Peyer's patch (tissue), 4 donors: ENCODE results near the gene RAPH1.

ENCODE experiments used
- POLR2A ChIP-seq, 2 donors: fragments of 450-650 bp; IDR thresholded peaks; one replicate each; pipeline ENCODE4 v1.5.1; 2017; ENCODE audit warnings: antibody characterized with exemption in 2 of 2, mild to moderate bottlenecking in 2 of 2, moderate library complexity in 2 of 2
- TF ChIP-seq, protein P1 (sequence below), 6 experiments: fragments of 450-650 bp in 4 of 6; fragments of 200-600 bp in 2 of 6; sonication (generic) in 1 of 6; IDR thresholded peaks; one replicate each; pipeline ENCODE4 v1.5.1; 2017 to 2019; ENCODE audit warnings: antibody characterized with exemption in 6 of 6, mild to moderate bottlenecking in 3 of 6, moderate library complexity in 1 of 6

DNA sequence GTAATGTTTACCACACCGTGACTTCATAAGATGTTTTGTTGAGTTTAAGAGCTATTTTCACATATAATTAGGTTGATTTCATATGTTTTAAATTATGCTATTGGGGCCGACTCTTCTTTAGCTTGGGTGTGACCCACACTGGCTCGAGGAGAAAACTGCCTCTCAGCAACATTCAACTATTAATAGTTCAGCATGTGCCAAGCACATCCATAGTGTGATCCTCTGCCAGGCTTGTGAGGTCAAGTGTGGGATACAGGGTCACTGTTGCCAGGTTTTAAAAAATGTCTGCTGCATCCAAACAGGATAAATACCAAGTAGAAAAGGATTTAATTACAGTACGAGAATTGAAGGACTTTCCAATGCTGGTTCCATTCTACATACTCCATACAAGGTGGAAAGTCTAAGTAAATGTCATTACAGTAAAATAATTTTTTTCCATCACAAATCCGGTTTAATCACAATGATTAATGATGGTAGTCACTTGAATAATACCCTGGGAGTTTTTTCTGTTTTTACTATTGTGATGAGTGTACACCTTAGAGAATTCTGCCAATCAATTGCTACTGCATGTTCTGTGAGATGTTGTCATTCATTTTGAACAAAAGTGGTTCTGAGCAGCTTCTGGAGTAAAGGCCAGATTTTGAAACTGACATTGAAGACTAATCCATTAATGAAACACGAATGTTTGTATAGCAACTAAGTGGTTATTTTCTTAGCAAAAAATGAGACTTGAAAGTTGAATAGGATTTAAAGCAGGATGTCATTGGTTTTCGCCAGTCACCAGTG lies 122.4 kb downstream of the RAPH1 start:
- TF ChIP-seq, protein P1, sequence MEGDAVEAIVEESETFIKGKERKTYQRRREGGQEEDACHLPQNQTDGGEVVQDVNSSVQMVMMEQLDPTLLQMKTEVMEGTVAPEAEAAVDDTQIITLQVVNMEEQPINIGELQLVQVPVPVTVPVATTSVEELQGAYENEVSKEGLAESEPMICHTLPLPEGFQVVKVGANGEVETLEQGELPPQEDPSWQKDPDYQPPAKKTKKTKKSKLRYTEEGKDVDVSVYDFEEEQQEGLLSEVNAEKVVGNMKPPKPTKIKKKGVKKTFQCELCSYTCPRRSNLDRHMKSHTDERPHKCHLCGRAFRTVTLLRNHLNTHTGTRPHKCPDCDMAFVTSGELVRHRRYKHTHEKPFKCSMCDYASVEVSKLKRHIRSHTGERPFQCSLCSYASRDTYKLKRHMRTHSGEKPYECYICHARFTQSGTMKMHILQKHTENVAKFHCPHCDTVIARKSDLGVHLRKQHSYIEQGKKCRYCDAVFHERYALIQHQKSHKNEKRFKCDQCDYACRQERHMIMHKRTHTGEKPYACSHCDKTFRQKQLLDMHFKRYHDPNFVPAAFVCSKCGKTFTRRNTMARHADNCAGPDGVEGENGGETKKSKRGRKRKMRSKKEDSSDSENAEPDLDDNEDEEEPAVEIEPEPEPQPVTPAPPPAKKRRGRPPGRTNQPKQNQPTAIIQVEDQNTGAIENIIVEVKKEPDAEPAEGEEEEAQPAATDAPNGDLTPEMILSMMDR (IDR thresholded peaks at IDR 0.05): no peak
- TF ChIP-seq POLR2A (IDR thresholded peaks at IDR 0.05): no peak
